AG08395 (cell line): ENCODE results near the gene ZNF714.
"Not testable (repeated sequence)": the region's sequence is repeated elsewhere in the genome, so short reads cannot be mapped to it uniquely, and the experiment has no call there.

ENCODE experiments used
- DNase-seq: peaks from one replicate; pipeline ENCODE4 v3.0.0; 2012; ENCODE audit warnings: mixed read lengths, low spot score

The ZNF714 gene

GRCh38 chr19:21130097-21130775 is 48.2 kb downstream of the ZNF714 start:
- no peak for DNase-seq

GRCh38 chr19:21133633-21134032 is 51.6 kb downstream of the ZNF714 start:
- no peak for DNase-seq

DNA sequence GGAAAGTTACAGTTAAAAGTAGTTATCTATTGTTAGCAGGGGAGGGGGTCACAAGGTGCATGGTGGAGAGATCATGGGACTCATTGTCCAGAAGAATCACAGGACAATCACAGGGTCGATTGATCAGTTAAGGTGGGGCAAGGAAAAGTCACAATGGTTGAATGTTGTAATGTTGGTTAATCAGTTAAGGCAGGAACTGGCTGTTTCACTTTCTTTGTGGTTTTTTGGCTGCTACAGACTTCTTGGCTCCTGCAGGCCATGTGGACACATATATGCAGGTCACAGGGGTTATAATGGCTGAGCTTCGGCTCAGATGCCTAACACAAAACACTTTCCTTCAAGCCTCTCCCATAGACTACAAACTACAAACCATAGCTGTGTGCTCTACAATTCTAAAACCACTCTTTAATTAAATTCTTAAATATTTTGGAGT is 52.9 kb downstream of the ZNF714 start:
- DNase-seq: no peak

GRCh38 chr19:21135433-21135832 is 53.4 kb downstream of the ZNF714 start:
- no peak for DNase-seq

DNA sequence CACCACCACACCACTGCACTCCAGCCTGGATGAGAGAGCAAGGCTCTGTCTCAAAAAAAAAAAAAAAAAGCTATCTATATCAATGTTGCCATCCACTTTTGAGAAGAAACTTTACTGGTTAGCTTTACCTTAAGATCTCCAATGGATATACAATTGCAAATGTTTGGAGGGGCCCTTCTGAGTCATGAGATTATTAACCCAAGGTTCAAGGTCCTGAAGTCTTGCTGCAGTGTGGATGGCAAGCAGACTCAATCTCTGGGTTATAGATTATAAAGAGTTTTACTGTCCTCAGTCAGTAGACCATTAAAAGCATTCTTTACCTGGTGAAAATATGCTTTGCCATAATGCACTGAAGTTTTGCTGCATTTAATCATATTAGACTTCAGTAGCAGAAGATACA is 56.1 kb downstream of the ZNF714 start:
- DNase-seq: no peak

DNA sequence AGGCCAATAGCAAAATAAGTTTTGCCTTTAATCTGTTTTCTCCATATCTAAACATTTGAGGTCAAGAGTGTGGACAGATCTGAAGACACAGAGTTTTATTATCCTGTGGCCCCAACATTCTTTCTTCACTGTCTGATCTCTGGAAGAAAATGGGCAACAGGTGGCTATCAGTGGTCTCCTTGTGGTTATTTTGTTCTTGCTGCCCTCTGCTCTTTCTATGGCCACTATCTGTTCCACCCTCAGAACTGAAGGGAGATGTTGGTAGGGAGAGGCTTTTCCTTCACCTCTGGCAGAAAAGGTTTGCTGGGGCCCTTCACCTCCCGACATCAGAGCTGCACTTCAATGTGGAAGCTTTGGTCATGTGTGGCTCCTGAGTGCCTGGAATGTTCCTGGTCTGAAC is 59.0 kb downstream of the ZNF714 start:
- DNase-seq: not testable (repeated sequence)

GRCh38 chr19:21141787-21142464 is 59.9 kb downstream of the ZNF714 start, which contains the start of gene ZNF431:
TSS of gene ZNF431 (plus strand) at chr19:21142040. CDS start at chr19:21142184, 144 bp downstream.
- DNase-seq: peak; percentile 87

GRCh38 chr19:21143428-21143827 is 61.4 kb downstream of the ZNF714 start:
- no peak for DNase-seq

DNA sequence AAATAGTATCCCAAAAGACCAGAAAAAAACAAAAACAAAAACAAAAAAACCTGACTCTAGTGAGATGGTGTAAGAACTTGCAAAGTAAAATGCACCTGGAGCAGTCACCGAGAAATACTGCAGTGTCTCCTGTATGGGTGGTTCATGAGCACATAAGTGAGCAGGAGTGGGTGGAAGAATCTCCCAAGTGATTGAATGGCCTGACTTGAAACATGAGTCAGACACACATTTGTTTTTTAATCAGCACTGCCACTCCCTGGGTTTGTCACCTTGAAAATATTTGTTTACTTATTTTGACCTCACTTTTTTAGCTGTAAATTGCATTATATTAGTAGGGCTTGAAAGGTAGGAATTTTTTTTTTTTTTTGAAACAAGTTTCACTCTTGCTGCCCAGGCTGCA is 61.9 kb downstream of the ZNF714 start:
- no peak for DNase-seq

DNA sequence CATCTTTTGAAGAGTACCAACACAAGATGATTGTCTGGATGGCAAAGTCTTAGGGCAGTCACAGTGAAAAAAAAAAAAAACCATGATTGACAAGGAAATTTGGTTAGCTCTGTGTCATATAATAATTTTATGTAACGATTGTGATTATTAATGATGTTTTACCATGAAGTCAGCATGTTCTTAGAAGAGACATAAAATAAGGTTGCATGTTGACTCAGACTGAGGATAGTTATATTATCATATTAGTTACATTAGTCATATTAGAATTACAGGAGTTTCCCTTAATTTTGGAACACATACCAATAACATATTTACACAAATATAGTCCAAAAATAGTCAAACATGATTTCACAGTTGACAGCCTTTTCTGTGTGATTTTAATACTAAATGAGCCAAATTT is 65.5 kb downstream of the ZNF714 start:
- DNase-seq: no peak

DNA sequence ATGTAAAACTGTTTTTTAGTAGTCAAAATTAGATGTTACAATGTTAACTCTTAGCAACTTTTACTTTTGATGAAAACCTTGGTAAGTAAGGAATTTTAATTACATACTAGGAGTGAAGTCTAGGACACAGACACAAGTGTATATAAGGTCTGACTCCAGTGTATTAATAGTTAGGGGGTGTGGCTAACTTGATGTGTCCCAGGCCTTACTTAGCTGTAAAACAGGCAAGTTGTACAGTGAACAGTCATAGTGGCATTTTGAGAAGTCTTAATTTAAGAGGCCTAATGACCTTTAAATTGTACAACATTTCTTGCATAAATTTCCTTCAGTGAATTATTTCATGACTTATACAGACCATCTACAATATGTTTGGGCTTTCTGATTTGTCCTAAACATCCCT is 66.7 kb downstream of the ZNF714 start:
- DNase-seq: no peak

- DNase-seq: no peak
These were observed 67.9 kb downstream of the ZNF714 start for GRCh38 chr19:21149877-21150276.

- DNase-seq: no peak
These were observed 69.5 kb downstream of the ZNF714 start for GRCh38 chr19:21151460-21151859.

- no peak for DNase-seq
These were observed 76.6 kb downstream of the ZNF714 start for GRCh38 chr19:21158523-21159135.

GRCh38 chr19:21164541-21164940 is 82.5 kb downstream of the ZNF714 start:
- no peak for DNase-seq

- DNase-seq: no peak
These were observed 84.4 kb downstream of the ZNF714 start for GRCh38 chr19:21166436-21166835.
